Measurements from ENCODE around the gene KIAA1671.
"Not testable (repeated sequence)": the region's sequence is repeated elsewhere in the genome, so short reads cannot be mapped to it uniquely, and the experiment has no call there.

- TF ChIP-seq EZH2 (IDR thresholded peaks at IDR 0.05; ENCODE audit: borderline replicate concordance, low read depth, low read length, poor library complexity, severe bottlenecking) = not testable (repeated sequence)
- TF ChIP-seq, protein P1, sequence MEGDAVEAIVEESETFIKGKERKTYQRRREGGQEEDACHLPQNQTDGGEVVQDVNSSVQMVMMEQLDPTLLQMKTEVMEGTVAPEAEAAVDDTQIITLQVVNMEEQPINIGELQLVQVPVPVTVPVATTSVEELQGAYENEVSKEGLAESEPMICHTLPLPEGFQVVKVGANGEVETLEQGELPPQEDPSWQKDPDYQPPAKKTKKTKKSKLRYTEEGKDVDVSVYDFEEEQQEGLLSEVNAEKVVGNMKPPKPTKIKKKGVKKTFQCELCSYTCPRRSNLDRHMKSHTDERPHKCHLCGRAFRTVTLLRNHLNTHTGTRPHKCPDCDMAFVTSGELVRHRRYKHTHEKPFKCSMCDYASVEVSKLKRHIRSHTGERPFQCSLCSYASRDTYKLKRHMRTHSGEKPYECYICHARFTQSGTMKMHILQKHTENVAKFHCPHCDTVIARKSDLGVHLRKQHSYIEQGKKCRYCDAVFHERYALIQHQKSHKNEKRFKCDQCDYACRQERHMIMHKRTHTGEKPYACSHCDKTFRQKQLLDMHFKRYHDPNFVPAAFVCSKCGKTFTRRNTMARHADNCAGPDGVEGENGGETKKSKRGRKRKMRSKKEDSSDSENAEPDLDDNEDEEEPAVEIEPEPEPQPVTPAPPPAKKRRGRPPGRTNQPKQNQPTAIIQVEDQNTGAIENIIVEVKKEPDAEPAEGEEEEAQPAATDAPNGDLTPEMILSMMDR (conservative IDR thresholded peaks at IDR 0.05; ENCODE audit: low read depth, low read length) = not testable (repeated sequence)
These were observed 225.8 kb downstream of the KIAA1671 start for GRCh38 chr22:25178348-25178747.

All from A673 (cell line).